PFSK-1 (cell line): ENCODE results near the gene ADAMTS17.

Source experiments
- FOXP2 ChIP-seq: optimal IDR thresholded peaks from 2 replicates; pipeline ENCODE3; 2011; ENCODE audit warnings: borderline replicate concordance, control low read depth, inconsistent platforms; ENCODE audit not compliant: insufficient read depth; ENCODE audit errors: extremely low read length, extremely low read depth
- POLR2AphosphoS5 ChIP-seq: IDR thresholded peaks from 2 replicates; pipeline ENCODE4 v1.6.1; 2012; ENCODE audit warnings: low read depth, mild to moderate bottlenecking, control low read depth, low read length, moderate library complexity
- SIN3A ChIP-seq: IDR thresholded peaks from 2 replicates; pipeline ENCODE4 v1.6.1; 2012; ENCODE audit warnings: mild to moderate bottlenecking, low read length, moderate library complexity, borderline replicate concordance; ENCODE audit not compliant: insufficient read depth
- TAF1 ChIP-seq: IDR thresholded peaks from 2 replicates; pipeline ENCODE4 v1.6.1; 2012; ENCODE audit warnings: low read length, control low read depth, borderline replicate concordance; ENCODE audit not compliant: insufficient read depth
- TF ChIP-seq, protein P1 (sequence below), 2 experiments: IDR thresholded peaks; 2 replicates each; pipeline versions ENCODE4 v1.6.1 to v1.8.0; 2011 to 2012; ENCODE audit warnings: low read depth in 2 of 2, low read length in 2 of 2, control low read depth in 1 of 2, inconsistent platforms in 1 of 2, mild to moderate bottlenecking in 1 of 2, moderate library complexity in 1 of 2; ENCODE audit not compliant: insufficient read depth in 1 of 2

GRCh38 chr15:100115711-100116090, 226.1 kb downstream of the ADAMTS17 start:
- TF ChIP-seq TAF1: no peak
- TF ChIP-seq POLR2AphosphoS5: no peak
- TF ChIP-seq, protein P1, sequence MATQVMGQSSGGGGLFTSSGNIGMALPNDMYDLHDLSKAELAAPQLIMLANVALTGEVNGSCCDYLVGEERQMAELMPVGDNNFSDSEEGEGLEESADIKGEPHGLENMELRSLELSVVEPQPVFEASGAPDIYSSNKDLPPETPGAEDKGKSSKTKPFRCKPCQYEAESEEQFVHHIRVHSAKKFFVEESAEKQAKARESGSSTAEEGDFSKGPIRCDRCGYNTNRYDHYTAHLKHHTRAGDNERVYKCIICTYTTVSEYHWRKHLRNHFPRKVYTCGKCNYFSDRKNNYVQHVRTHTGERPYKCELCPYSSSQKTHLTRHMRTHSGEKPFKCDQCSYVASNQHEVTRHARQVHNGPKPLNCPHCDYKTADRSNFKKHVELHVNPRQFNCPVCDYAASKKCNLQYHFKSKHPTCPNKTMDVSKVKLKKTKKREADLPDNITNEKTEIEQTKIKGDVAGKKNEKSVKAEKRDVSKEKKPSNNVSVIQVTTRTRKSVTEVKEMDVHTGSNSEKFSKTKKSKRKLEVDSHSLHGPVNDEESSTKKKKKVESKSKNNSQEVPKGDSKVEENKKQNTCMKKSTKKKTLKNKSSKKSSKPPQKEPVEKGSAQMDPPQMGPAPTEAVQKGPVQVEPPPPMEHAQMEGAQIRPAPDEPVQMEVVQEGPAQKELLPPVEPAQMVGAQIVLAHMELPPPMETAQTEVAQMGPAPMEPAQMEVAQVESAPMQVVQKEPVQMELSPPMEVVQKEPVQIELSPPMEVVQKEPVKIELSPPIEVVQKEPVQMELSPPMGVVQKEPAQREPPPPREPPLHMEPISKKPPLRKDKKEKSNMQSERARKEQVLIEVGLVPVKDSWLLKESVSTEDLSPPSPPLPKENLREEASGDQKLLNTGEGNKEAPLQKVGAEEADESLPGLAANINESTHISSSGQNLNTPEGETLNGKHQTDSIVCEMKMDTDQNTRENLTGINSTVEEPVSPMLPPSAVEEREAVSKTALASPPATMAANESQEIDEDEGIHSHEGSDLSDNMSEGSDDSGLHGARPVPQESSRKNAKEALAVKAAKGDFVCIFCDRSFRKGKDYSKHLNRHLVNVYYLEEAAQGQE (IDR thresholded peaks at IDR 0.05; ENCODE audit: insufficient read depth in 1 of 2, low read depth in 2 of 2, low read length in 2 of 2): no peak
- no peak for TF ChIP-seq SIN3A
- TF ChIP-seq FOXP2: no peak
